Occipital lobe (tissue), 2 donors: ENCODE measurements around the gene TUB. TPM values are rescaled to one million over a fixed set of nuclear protein-coding genes. Genes with fewer than 3 reads are reported as not detected.

Experiments used
- DNase-seq: peaks from one replicate; lab custom pipeline; 2025; lab: John Stamatoyannopoulos, UW
- total RNA-seq: library from RNA; depleted of rRNA; stranded (reverse); fragments of >200 nt; gene quantifications from one replicate; pipeline ENCODE4 v1.2.3, GENCODE V29; 2014

TUB gene
- total RNA-seq, 1 donor from 2014 or later: 88.3 TPM

DNA sequence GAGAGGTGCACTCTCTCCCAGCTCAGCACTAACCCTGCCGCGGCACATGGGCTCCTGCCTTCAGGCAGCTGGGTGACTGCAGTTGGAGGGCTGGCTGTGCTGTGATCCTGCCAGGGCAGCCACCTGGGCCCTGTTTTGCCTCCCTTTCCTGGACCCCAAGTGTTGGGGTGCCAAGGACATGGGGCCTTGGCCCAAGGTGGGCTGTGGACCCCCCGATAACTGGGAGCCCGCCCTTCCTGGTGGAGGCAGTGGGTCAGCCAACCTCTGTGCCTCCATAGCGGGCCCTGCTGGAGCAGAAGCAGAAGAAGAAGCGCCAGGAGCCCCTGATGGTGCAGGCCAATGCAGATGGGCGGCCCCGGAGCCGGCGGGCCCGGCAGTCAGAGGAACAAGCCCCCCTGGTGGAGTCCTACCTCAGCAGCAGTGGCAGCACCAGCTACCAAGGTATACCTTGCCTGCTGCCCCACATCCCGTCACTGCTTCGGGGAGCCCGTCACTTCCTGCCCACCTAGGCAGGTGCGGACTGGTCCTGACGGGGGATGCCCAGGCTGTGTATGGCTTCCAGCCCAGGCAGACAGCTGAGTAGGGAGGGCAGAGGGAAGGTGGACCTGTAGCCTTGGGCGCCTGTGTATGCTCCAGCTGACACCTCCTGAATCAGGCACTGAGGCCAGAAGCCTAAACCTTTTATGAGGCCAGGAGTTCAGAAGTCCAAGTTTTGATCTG is 8.9 kb downstream of the TUB start:
- DNase-seq: no peak

GRCh38 chr11:8090756-8091155 is 9.7 kb downstream of the TUB start:
- DNase-seq: no peak

DNA sequence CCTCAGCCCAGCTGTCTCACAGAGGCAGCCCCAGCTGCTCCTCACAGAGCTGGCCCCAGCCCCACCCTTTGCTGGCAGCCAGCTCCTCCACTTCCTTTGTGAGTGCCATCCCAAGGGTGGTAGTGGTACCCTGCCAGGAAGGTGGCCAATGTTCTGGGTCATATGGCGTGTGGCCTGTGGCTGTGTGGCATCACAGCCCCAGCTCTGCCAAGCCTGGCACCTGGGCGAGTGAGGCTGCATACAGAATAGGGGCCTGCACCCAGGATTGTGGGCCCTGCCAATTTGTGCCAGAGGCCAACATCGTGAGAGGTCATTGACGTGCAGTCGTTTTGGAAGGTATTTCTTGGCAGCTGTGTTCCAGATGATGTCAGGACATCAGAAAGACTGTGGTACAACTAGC is 10.7 kb downstream of the TUB start:
- no peak for DNase-seq

DNA sequence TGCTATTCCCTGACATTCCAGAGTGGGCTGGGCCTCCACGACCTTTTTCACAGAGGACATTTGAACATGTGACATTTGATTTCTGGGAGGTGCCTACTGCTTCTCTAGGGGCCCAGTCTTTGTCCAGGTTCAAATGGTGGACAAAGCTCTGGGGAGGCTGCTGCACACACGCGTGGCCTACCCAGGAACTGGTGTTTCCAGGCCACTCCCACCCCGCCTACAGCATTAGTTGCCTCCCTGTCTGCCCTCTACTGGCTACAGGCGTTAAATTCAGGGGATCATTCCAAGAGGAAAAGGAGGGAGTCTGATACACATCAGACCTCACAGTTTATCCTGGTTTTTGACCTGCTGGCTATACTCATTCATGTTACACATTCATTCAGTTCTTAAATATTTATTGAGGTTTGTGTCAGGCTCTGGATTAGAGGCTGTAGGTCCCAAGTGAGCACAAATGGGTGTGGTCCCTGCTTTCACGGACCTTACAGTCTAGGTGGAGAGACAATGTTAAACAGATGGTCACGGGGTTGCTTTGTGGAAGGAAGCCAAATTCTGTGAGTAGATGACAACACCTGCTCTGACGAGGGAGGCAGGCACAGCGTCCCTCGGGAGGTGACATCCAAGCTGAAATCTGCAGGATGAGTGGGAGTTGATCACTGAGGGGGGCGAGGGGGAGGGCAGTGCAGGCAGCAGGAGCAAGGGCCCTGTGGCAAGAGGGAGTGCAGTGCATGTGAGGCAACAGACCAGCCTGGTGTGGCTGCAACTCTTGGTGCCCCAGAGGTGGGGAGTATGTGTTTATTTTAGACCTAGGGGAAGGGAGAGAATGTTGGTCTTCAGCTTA is 11.8 kb downstream of the TUB start:
- no peak for DNase-seq

DNA sequence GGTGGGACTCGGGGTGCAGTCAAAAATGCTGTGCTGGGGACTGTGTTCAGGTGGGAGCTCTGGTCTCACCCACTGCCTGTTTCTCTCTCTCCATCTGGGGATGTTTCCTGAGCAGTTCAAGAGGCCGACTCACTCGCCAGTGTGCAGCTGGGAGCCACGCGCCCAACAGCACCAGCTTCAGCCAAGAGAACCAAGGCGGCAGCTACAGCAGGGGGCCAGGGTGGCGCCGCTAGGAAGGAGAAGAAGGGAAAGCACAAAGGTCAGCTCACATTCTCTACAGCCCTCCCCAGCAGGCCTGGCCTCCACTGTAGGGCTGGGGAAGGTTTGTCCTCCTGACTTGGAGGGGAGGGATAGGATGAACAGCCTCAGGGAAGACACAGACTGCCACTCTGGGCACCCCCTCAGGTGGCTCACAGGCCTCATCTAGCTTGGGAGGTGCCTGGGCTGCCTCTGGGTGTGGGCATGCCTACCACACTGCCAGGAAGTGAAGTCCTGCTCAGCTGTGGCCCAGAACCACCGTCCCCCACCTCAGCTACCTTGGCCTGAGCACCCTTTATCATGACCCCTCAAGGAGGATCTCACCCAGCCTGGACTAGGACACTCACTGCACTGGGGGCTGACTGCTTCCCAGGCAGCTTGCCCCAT is 13.0 kb downstream of the TUB start:
- DNase-seq: no peak

GRCh38 chr11:8094656-8095055 is 13.6 kb downstream of the TUB start:
- no peak for DNase-seq

DNA sequence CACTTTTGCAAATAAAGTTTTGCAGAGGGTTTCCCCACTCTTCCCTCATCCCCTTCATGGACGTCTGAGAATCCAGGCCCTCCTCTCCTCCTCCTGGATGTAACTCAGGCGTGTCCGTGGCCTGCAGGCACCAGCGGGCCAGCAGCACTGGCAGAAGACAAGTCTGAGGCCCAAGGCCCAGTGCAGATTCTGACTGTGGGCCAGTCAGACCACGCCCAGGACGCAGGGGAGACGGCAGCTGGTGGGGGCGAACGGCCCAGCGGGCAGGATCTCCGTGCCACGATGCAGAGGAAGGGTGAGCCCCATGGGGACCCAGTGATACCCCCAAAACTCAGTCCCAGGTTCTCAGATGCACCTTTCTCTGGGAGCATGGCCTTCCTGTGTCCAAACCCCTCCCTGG is 14.4 kb downstream of the TUB start:
- no peak for DNase-seq

DNA sequence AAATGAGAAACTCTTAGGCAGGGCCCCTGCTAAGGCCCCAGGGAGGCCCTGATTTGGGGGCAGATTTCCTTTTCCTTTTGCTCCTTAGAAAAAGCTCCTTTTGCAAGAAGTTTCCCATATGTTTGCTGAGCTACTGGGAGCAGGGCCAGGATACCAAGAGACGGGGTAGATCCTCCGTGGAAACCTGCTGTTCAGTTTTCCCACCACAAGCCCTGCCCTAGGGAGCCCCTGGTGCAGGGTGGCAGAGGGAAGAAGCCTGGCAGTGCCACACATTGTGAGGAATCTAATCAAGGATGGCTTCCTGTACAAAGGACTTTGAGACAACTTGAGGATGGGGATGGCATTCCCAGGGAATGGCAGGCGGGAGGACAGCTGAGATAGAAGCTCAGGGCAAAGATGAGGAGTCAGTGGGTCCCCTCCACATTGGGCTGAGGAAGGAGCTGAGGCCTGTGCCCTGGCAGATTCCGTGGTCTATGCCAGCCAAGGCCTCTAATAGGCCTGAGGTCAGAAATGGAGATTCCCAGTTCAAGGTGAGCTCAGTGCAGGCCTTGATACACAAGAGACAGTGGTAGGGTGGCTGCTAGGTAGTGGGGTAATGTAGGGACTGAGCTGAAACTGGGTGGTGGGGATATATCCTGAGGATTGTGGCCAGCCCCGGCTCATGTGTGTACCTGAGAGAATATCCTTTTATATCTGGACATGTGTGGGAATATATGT is 15.0 kb downstream of the TUB start:
- no peak for DNase-seq

DNA sequence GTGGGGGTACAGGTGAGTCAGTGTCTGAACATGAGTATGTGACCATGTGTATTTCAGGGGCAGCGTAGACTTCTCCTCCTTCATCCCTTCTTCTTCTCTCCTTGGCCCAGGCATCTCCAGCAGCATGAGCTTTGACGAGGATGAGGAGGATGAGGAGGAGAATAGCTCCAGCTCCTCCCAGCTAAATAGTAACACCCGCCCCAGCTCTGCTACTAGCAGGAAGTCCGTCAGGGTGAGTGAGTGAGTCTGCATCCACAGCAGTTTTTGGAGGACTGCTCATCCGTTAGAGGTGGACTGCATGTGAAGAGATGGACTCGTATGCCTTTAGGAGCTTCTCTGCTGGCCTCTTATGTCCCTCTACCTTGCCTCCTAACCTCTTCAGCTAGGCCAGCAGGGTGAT is 15.6 kb downstream of the TUB start:
- DNase-seq: no peak

GRCh38 chr11:8097062-8097461 is 16.1 kb downstream of the TUB start:
- no peak for DNase-seq

- DNase-seq: no peak
These were observed 16.5 kb downstream of the TUB start for GRCh38 chr11:8097468-8097867.

DNA sequence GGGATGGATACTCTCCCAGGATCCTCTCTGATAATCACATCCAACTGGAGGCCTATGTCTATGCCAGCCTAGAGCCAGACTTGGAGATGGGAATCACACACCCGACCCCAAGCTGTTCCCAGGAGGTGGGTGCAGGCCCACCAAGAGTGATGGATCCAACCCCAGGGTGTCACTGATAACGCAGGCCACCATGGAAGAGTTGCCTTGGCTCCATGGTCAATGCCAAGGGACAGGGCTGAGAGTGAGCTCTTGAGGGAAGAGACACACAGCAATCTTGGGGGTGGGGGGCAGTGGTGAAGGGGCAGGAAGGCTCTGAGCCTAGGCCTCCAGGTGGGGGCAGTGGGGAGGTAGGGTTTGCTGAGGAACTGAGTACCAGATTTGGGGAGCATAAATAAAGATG is 16.9 kb downstream of the TUB start:
- no peak for DNase-seq

GRCh38 chr11:8098361-8098760 is 17.4 kb downstream of the TUB start:
- DNase-seq: no peak

GRCh38 chr11:8098879-8099278 is 17.9 kb downstream of the TUB start:
- no peak for DNase-seq

DNA sequence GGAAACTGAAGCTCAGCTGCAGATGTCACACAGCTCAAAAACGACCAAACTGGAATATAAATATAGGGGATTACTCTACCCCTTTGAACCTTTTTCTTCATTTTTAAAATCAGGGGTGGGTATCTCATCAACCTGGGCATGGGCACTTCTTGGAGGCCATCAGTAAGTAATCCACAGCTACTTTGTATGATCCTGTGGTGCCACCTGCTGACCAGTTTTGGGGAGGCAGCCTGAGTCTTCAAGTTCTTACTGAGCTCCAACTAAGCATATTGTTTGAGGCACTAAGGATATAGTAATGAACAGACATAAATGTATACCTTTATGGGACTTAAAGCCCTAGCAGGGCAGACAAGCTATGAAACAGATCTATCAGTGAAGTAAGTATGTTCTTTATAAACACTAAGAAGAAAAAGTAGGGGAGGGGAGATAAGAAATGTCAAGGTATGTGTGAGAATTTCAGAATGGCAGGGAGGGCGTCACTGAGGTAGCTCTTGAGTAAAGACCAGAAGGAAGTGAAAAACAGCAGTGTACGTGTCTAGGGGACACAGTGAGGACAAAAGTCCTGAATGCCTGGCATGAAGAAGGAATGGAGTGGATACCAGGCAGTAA is 18.4 kb downstream of the TUB start:
- DNase-seq: peak; percentile 57

- DNase-seq: no peak
These were observed 19.1 kb downstream of the TUB start for GRCh38 chr11:8100158-8100557.

DNA sequence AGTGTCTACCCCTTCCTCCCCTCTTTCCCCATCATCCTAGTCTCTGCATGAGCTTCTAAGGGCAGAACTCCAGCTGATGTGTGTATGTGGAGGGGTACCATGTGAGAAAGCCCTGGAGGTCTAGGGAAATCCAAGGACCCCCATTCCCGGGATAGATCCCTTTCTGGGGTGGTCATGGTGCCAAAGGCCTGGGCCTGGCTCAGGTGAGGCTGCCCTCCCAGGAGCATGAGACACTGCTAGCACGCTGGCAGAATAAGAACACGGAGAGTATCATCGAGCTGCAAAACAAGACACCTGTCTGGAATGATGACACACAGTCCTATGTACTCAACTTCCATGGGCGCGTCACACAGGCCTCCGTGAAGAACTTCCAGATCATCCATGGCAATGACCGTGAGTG is 19.6 kb downstream of the TUB start:
- no peak for DNase-seq

DNA sequence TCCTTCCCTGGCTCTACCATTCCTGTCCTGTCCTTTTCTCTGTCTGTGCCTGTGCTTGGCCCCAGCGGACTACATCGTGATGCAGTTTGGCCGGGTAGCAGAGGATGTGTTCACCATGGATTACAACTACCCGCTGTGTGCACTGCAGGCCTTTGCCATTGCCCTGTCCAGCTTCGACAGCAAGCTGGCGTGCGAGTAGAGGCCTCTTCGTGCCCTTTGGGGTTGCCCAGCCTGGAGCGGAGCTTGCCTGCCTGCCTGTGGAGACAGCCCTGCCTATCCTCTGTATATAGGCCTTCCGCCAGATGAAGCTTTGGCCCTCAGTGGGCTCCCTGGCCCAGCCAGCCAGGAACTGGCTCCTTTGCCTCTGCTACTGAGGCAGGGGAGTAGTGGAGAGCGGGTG is 20.4 kb downstream of the TUB start:
- DNase-seq: no peak

GRCh38 chr11:8102296-8102915 is 21.4 kb downstream of the TUB start:
- DNase-seq: no peak

GRCh38 chr11:8102965-8103364 is 22.0 kb downstream of the TUB start:
- no peak for DNase-seq

- no peak for DNase-seq
These were observed 22.9 kb downstream of the TUB start for GRCh38 chr11:8103909-8104308.
